H1 (cell line): ENCODE results near the gene SMU1. TPM values are rescaled to one million over a fixed set of nuclear protein-coding genes. Genes with fewer than 3 reads are reported as not detected.

Experiments used
- CTCF ChIA-PET: fragments of 300-600 bp; sonication (Branson Sonifier 250); formaldehyde crosslinking; loops from one replicate; lab custom pipeline; 2021; ENCODE audit not compliant: partially characterized antibody; lab: Charles Lee
- POLR2A ChIA-PET: fragments of 300-600 bp; sonication (Branson Sonifier 250); formaldehyde crosslinking; loops from one replicate; lab custom pipeline; 2021; ENCODE audit warnings: inconsistent platforms; ENCODE audit not compliant: partially characterized antibody; lab: Charles Lee
- DNase-seq, 2 experiments: peaks; one replicate each; pipeline versions ENCODE4 v3.0.0 to v3.0.0-alpha.2; 2010 to 2022; ENCODE audit warnings: low spot score in 2 of 2, low read depth in 1 of 2, mixed read lengths in 1 of 2
- FAIRE-seq: peaks from 2 replicates; lab custom pipeline; 2011; peaks lifted over from hg19 to GRCh38; lab: Jason Lieb, UNC
- H2AFZ ChIP-seq: 2 replicates; pipeline ENCODE4 v1.8.1; 2012; ENCODE audit warnings: low read length, inconsistent platforms
- H2AK5ac ChIP-seq: 2 replicates; pipeline ENCODE4 v1.6.1; 2013; ENCODE audit warnings: low read depth, low read length
- H2BK120ac ChIP-seq: replicated peaks from 2 replicates; pipeline ENCODE3; 2013; ENCODE audit warnings: low read depth, low read length, inconsistent platforms
- H2BK12ac ChIP-seq: 2 replicates; pipeline ENCODE4 v1.6.1; 2013; ENCODE audit warnings: low read depth, low read length
- H2BK15ac ChIP-seq: 2 replicates; pipeline ENCODE4 v1.6.1; 2013; ENCODE audit warnings: low read length
- H2BK20ac ChIP-seq: 2 replicates; pipeline ENCODE4 v1.6.1; 2013; ENCODE audit warnings: low read length
- H2BK5ac ChIP-seq: 2 replicates; pipeline ENCODE4 v1.6.1; 2013; ENCODE audit warnings: low read depth, low read length
- H3K14ac ChIP-seq: 2 replicates; pipeline ENCODE4 v1.6.1; 2013; ENCODE audit warnings: inconsistent platforms; ENCODE audit not compliant: insufficient read length
- H3K18ac ChIP-seq: 2 replicates; pipeline ENCODE4 v1.6.1; 2013; ENCODE audit warnings: low read length; ENCODE audit errors: extremely low read depth
- H3K23ac ChIP-seq: 2 replicates; pipeline ENCODE4 v1.6.1; 2013; ENCODE audit warnings: inconsistent platforms; ENCODE audit not compliant: insufficient read length
- H3K23me2 ChIP-seq: 2 replicates; pipeline ENCODE4 v1.6.1; 2013; ENCODE audit warnings: low read depth, low read length
- H3K27ac ChIP-seq: 2 replicates; pipeline ENCODE4 v1.6.1; 2011; ENCODE audit warnings: low read depth, low read length, inconsistent platforms
- H3K27me3 ChIP-seq, 4 experiments: replicated peaks in 1 of 4; 1 replicate in 1 of 4; 2 replicates in 3 of 4; pipeline versions ENCODE4 v1.6.1 to v1.8.1; 2011 to 2013; ENCODE audit warnings: low read length in 3 of 4, mild to moderate bottlenecking in 3 of 4, inconsistent platforms in 2 of 4, mixed read lengths in 2 of 4, moderate library complexity in 1 of 4; ENCODE audit not compliant: control insufficient read depth in 3 of 4, insufficient read depth in 3 of 4; ENCODE audit errors: extremely low read depth in 1 of 4
- H3K36me3 ChIP-seq, 4 experiments: 2 replicates each; pipeline versions ENCODE4 v1.6.1 to v1.8.1; 2011 to 2013; ENCODE audit warnings: mild to moderate bottlenecking in 4 of 4, low read length in 3 of 4, moderate library complexity in 2 of 4, control low read depth in 1 of 4, inconsistent platforms in 1 of 4; ENCODE audit not compliant: insufficient read depth in 4 of 4, control insufficient read depth in 2 of 4
- H3K4ac ChIP-seq: replicated peaks from 2 replicates; pipeline ENCODE3; 2013; ENCODE audit warnings: low read length, low read depth, mixed read lengths, inconsistent platforms; ENCODE audit not compliant: insufficient read length
- H3K4me1 ChIP-seq, 4 experiments: replicated peaks in 1 of 4; 1 replicate in 1 of 4; 2 replicates in 3 of 4; pipeline versions ENCODE4 v1.6.1 to v1.8.1; 2011 to 2013; ENCODE audit warnings: low read length in 3 of 4, inconsistent platforms in 2 of 4, mixed read lengths in 1 of 4; ENCODE audit not compliant: insufficient read depth in 4 of 4, control insufficient read depth in 3 of 4
- H3K4me2 ChIP-seq, 2 experiments: 2 replicates each; pipeline versions ENCODE4 v1.6.1 to v1.8.1; 2011 to 2013; ENCODE audit warnings: low read depth in 2 of 2, low read length in 2 of 2, control low read depth in 1 of 2, inconsistent platforms in 1 of 2, mild to moderate bottlenecking in 1 of 2; ENCODE audit not compliant: insufficient read depth in 1 of 2
- H3K4me3 ChIP-seq, 4 experiments: fragments of 200-600, 300-600 bp in 1 of 4; sonication (generic), shearing (Covaris generic), sonication (Bioruptor Twin) in 1 of 4; 2 replicates each; pipeline versions ENCODE4 v1.5.1 to v1.8.1; 2011 to 2016; ENCODE audit warnings: low read length in 4 of 4, low read depth in 3 of 4, control low read depth in 2 of 4, inconsistent platforms in 2 of 4, mild to moderate bottlenecking in 2 of 4, mixed read lengths in 1 of 4, moderate library complexity in 1 of 4; ENCODE audit not compliant: insufficient read depth in 2 of 4; ENCODE audit errors: extremely low read depth in 1 of 4
- H3K56ac ChIP-seq: replicated peaks from 2 replicates; pipeline ENCODE3; 2013; ENCODE audit warnings: low read depth, mild to moderate bottlenecking, mixed read lengths, low read length, inconsistent platforms; ENCODE audit not compliant: insufficient read length
- H3K79me1 ChIP-seq: 2 replicates; pipeline ENCODE4 v1.6.1; 2013; ENCODE audit warnings: low read depth, low read length, control low read depth
- H3K79me2 ChIP-seq, 2 experiments: 2 replicates each; pipeline versions ENCODE4 v1.6.1 to v1.8.1; 2012 to 2013; ENCODE audit warnings: low read length in 2 of 2, mild to moderate bottlenecking in 2 of 2, inconsistent platforms in 1 of 2; ENCODE audit not compliant: insufficient read depth in 2 of 2, control insufficient read depth in 1 of 2
- H3K9ac ChIP-seq, 4 experiments: replicated peaks in 1 of 4; 1 replicate in 1 of 4; 2 replicates in 3 of 4; pipeline versions ENCODE4 v1.6.1 to v1.8.1; 2011 to 2013; ENCODE audit warnings: low read depth in 3 of 4, low read length in 3 of 4, control low read depth in 2 of 4, mild to moderate bottlenecking in 2 of 4, moderate library complexity in 2 of 4, inconsistent platforms in 1 of 4; ENCODE audit errors: extremely low read depth in 1 of 4
- H3K9me3 ChIP-seq, 2 experiments: 2 replicates each; pipeline versions ENCODE4 v1.6.1 to v1.8.1; 2012 to 2013; ENCODE audit warnings: mild to moderate bottlenecking in 2 of 2, moderate library complexity in 2 of 2, control low read depth in 1 of 2, inconsistent platforms in 1 of 2, low read depth in 1 of 2, low read length in 1 of 2, mixed read lengths in 1 of 2; ENCODE audit not compliant: insufficient read depth in 2 of 2
- H4K20me1 ChIP-seq, 2 experiments: replicated peaks in 1 of 2; 2 replicates each; pipeline versions ENCODE3 to v1.8.1; 2011 to 2013; ENCODE audit warnings: inconsistent platforms in 2 of 2, low read length in 2 of 2, mild to moderate bottlenecking in 1 of 2; ENCODE audit not compliant: insufficient read depth in 2 of 2, control insufficient read depth in 1 of 2
- H4K5ac ChIP-seq: 2 replicates; pipeline ENCODE4 v1.6.1; 2013; ENCODE audit warnings: low read length, low read depth, mixed read lengths, inconsistent platforms; ENCODE audit not compliant: insufficient read length
- H4K8ac ChIP-seq: 2 replicates; pipeline ENCODE4 v1.8.0; 2013; ENCODE audit warnings: mild to moderate bottlenecking, moderate library complexity, low read length, inconsistent platforms; ENCODE audit not compliant: insufficient read depth; ENCODE audit errors: extremely low read depth
- H4K91ac ChIP-seq: replicated peaks from 2 replicates; pipeline ENCODE3; 2013; ENCODE audit warnings: low read length, mixed read lengths, inconsistent platforms; ENCODE audit not compliant: insufficient read length
- CBX5 ChIP-seq: fragments of 300-800, 300-1000 bp; sonication (generic); IDR thresholded peaks from 2 replicates; pipeline ENCODE4 v1.7.1; 2016; ENCODE audit warnings: antibody characterized with exemption, low read length, low read depth
- GTF2F1 ChIP-seq: IDR thresholded peaks from 2 replicates; pipeline ENCODE4 v1.6.1; 2012; ENCODE audit warnings: low read depth, low read length, improper control_type of control experiment, borderline replicate concordance
- MAFK ChIP-seq: IDR thresholded peaks from 2 replicates; pipeline ENCODE4 v1.6.1; 2012; ENCODE audit warnings: low read depth, mild to moderate bottlenecking, improper control_type of control experiment, low read length
- POLR2A ChIP-seq, 2 experiments: IDR thresholded peaks; 1 replicate in 1 of 2; 2 replicates in 1 of 2; pipeline ENCODE4 v1.6.1; 2011; ENCODE audit warnings: low read depth in 2 of 2, low read length in 2 of 2, mild to moderate bottlenecking in 2 of 2; ENCODE audit errors: control extremely low read depth in 1 of 2
- RBBP5 ChIP-seq: IDR thresholded peaks from 2 replicates; pipeline ENCODE4 v1.7.1; 2012; ENCODE audit warnings: low read depth, mild to moderate bottlenecking, inconsistent platforms, low read length, moderate library complexity, borderline replicate concordance
- TAF1 ChIP-seq: IDR thresholded peaks from 2 replicates; pipeline ENCODE4 v1.6.1; 2011; ENCODE audit warnings: mild to moderate bottlenecking, low read depth, low read length
- ZNF274 ChIP-seq: IDR thresholded peaks from 2 replicates; pipeline ENCODE4 v1.7.0; 2012; ENCODE audit warnings: low read length, borderline replicate concordance; ENCODE audit errors: extremely low read depth
- WGBS, 2 experiments: shearing (Covaris generic) in 1 of 2; methylation state at CpG; one replicate each; pipeline versions ENCODE4 v1.1.6 to v1.1.7; 2013 to 2015; ENCODE audit warnings: low lambda C conversion rate in 2 of 2, mixed read lengths in 2 of 2, inconsistent platforms in 1 of 2, low coverage in 1 of 2, missing lambda C conversion rate in 1 of 2; ENCODE audit not compliant: insufficient replicate concordance in 2 of 2, insufficient coverage in 1 of 2, insufficient read length in 1 of 2; ENCODE audit errors: extremely low coverage in 1 of 2, missing lambda C conversion rate in 1 of 2; 5-methylcytosine and 5-hydroxymethylcytosine counted together
- polyA plus RNA-seq, 7 experiments: library from polyadenylated mRNA; depleted of rRNA in 3 of 7; stranded (reverse) in 5 of 7; unstranded in 2 of 7; fragments of >200 nt in 5 of 7; fragments of 200-250 nt in 2 of 7; gene quantifications; 1 replicate in 5 of 7; 2 replicates in 1 of 7; 4 replicates in 1 of 7; pipeline versions ENCODE4 v1.2.1 to v1.2.3, GENCODE V29; 2011 to 2013; ENCODE audit warnings: missing spikeins in 2 of 7, mixed read lengths in 2 of 7
- total RNA-seq: library from RNA; stranded (reverse); fragmentation: NEBNext Ultra II Directional; extraction: Animal tissue kit (Norgen Biotek cat#: 25700); gene quantifications from 2 replicates; pipeline ENCODE4 v1.2.1, GENCODE V29; 2021

Gene SMU1
- total and polyA plus RNA-seq, 2 of the 8 experiments (the other 6 are each of a cell fraction or from before 2014, with no cell fraction given), result 8.4 to 26.0 TPM

GRCh38 chr9:33080534-33080933, 4.1 kb upstream of the SMU1 start:
- Histone ChIP-seq H3K36me3 (no peaks in the 10 kb centered on the region), H2BK20ac (no peak overlapping the region), H3K23me2 (peaks cover 4% of the 10 kb centered on the region), H3K27ac (no peak overlapping the region), H3K4ac (no peak overlapping the region), H3K18ac (no peak overlapping the region), H4K20me1 (no peaks in the 10 kb centered on the region), H3K14ac (no peak overlapping the region), H3K4me3 (peak overlapping the region in 1 of 4 experiments; percentile 42; a peak in 1 of 8 replicates), H2BK5ac (no peak overlapping the region), H3K27me3 (no peaks in the 10 kb centered on the region), H2BK15ac (peak overlapping the region; percentile 13; the same call in 1 of the 2 replicates), H2AFZ (peak overlapping the region; percentile 70; the same call in 1 of the 2 replicates), H3K9ac (no peak overlapping the region), H3K23ac (no peak overlapping the region), H2BK120ac (no peak overlapping the region), H3K79me1 (peaks cover 4% of the 10 kb centered on the region; the same call in 1 of the 2 replicates), H4K91ac (no peak overlapping the region), H4K8ac (no peak overlapping the region), H3K79me2 (peaks cover 6 to 10% of the 10 kb centered on the region in 2 experiments), H3K9me3 (peaks cover 4 to 7% of the 10 kb centered on the region in 2 experiments; a peak in 2 of 4 replicates), H2AK5ac (0 out of 2 replicates have a peak overlapping the region, but pooled peaks have one; percentile 70), H3K4me2 (no peak overlapping the region), H2BK12ac (no peak overlapping the region), H4K5ac (no peak overlapping the region), H3K4me1 (no peaks in the 10 kb centered on the region; a peak in 1 of 7 replicates), H3K56ac (no peak overlapping the region)
- TF ChIP-seq GTF2F1 (no peak), TAF1 (no peak), POLR2A (IDR thresholded peaks at IDR 0.05; ENCODE audit: control extremely low read depth in 1 of 2, low read depth in 2 of 2, low read length in 2 of 2) (no peak), CBX5 (no peak), MAFK (no peak), ZNF274 (no peak), RBBP5 (no peak)
- DNase-seq (no peak), FAIRE-seq (no peak)
- POLR2A ChIA-PET, result no interaction called here
- WGBS, 2 experiments, result 81% methylated on average over 6 of the region's 6 CpGs; no CpG with 5 or more reads in 1 of the 2 experiments
- CTCF ChIA-PET, result interaction anchor here (1.0 to 3.1 kb wide), 3 partner anchors 23 to 145 kb away, joined by 3 to 25 read pairs (median 4); no protein-coding TSS in a partner anchor
